HG03460 (cell line): ENCODE measurements around the gene TMEM114.
A peak's percentile ranks its signal among the peaks of the same experiment; 100 is the strongest.
"Not testable (repeated sequence)": the region's sequence is repeated elsewhere in the genome, so short reads cannot be mapped to it uniquely, and the experiment has no call there.

Source experiments
- ATAC-seq: cut with Tn5 transposase; IDR thresholded peaks from one replicate; pipeline ENCODE4 v1.9.1; 2021; ENCODE audit not compliant: unreplicated experiment

TMEM114 gene

GRCh38 chr16:8576141-8577004 is 13.9 kb downstream of the TMEM114 start:
- no peak for ATAC-seq

- no peak for ATAC-seq
Measured at GRCh38 chr16:8575399-8575798, 14.9 kb downstream of the TMEM114 start.

- no peak for ATAC-seq
Measured at GRCh38 chr16:8572919-8573724, 17.2 kb downstream of the TMEM114 start.

DNA sequence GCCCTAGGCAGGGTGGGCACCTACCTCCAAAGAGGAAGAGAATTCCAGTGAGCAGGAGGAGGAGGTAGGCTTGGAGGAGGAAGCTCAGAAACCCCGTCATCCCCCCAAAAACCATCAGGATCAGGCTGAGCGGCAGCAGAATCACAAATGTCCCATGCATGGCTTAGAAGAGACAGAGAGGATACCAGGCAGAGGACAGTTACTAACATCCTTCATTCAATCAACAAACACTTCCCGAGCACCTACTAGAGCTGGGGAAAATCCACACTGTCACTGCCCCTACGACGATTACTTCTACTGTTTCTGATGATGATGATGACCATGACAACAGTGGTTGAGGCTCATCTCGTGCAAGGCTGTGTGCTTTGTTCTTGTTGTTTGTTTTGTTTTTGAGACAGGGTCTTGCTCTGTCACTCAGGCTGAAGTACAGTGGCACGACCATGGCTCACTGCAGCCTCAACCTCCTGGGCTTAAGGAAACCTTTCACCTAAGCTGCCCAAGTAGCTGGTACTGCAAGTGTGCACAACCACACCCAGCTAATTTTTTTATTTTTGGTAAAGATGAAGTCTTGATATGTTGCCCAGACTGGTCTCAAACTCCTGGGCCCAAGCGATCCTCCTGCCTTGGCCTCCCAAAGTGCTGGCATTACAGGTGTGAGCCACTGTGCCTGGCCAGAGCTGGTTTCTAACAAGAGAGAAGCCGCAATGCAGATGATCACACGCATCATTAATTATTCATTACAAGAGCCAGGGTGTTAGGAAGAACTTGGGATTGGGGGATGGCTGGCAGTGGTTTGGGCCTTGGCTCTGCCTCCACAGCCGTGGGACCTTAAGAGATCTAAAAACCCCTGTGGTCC is 18.0 kb downstream of the TMEM114 start:
- no peak for ATAC-seq

DNA sequence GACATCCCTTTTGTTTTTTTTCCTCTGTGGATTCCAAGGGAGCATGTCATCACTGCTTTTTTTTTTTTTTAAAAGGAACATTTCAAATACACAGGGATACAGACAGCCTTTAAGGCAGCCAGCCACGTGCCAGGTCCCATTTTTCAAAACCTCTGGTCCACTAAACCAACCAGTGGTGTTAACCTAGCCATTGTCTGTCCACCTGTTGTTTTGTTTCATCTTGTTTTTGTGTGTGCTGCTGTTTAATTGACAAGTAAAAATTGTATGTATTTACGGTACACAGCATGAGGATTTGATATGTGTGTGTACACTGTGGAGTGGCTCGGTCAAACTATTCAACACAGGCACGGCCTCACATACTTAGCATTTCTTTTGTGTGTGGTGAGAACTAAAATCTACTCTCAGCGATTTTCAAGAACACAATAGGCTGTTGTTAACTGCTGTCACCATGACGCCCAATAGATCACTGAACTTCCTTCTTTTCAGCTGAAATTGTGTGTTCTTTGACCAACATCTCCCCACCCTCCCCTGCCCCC is 19.2 kb downstream of the TMEM114 start:
- no peak for ATAC-seq

DNA sequence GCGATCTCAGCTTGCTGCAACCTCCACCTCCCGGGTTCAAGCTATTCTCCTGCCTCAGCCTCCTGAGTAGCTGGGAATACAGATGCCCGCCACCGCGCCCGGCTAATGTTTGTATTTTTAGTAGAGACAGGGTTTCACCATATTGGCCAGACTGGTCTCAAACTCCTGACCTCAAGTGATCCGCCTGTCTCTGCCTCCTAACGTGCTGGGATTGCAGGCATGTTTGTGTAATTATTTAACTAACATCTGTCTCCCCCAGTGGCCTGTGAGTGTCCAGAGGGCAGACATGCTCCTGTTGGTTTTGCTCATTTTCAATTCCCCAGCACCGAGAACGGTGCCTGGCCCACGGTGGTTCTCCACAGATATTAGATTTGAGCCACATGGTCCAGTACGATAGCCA is 19.9 kb downstream of the TMEM114 start:
- ATAC-seq, result not testable (repeated sequence)

- ATAC-seq, result no peak
Measured at GRCh38 chr16:8569650-8570346, 20.5 kb downstream of the TMEM114 start.

GRCh38 chr16:8568231-8568617 is 22.1 kb downstream of the TMEM114 start:
- ATAC-seq, result no peak

DNA sequence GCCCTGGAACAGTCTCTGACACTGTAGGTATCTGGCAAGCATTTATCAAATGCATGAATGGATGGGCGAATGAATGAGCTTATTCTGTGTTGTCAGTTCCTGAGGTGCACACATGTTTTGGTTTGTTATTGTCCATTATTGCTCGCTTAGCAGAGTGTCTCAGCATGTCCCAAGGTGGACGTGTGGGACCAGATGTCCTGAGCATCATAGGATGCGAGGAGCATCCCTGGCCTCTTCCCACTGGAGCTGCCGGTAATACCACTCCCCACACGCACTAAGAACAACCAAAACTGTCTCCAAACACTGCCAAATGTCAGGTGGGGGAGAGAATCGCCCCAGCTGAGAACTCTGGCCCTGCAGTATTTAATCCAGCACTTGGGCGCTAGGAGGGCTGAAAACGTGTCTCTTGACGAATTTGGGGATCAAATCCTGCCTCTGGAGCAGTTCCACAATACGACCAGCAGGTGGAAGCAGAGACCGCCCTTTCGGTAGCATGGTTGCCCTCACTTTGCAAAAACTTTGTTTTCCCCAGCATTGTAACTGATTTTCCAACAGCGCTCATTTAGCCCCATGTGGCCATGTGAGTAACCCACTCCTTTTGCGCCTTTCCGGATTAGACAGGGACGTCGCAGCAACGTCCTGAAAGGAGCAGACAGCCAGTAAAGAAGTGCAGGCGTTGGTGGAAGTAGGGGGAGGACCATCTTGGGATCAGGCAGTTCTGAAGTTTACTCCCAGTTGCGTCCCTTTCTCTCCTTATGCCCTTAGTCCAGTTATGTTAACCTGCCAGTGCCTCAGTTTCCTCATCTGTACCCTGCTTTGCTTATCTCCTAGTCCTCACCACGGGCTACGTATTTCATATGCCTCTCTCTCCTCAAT is 22.7 kb downstream of the TMEM114 start:
- peak; percentile 83 for ATAC-seq

DNA sequence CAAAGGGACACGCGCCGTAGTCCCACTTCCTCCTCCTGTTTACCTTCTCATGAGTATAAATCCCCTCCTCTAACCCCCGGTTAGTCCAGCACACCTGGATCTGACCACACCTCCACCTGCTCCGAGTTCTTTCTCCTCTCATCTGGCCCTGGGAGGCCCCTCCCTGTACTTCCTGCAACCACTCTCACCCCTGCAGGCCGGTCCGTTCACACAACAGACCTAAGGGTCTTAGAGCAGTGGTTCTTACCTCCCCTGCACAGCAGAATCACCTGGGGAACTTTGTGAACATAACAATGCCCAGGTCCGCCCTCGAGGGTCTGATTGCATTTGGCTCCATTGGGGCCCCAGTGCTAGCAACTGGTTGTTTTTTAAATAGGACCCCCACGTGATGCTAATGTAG is 24.8 kb downstream of the TMEM114 start:
- no peak for ATAC-seq

DNA sequence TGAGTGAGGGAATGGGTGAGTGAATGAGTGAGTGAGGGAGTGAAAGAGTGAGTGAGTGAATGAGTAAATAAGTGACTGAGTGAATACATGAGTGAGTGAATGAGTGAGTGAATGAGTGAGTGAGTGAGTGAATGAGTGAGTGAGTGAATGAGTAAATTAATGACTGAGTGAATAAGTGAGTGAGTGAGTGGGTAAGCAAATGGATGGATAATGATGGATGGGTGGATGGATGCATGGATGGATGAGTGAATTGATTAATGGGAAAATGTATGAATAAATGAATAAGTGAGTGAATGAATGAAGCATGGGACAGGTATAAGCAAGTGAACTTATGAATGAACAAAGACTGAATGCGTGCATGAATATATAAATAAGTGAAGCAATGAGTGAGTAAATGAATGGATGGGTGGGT is 25.4 kb downstream of the TMEM114 start:
- no peak for ATAC-seq

- ATAC-seq, result not testable (repeated sequence)
Measured at GRCh38 chr16:8563944-8564540, 26.3 kb downstream of the TMEM114 start.

DNA sequence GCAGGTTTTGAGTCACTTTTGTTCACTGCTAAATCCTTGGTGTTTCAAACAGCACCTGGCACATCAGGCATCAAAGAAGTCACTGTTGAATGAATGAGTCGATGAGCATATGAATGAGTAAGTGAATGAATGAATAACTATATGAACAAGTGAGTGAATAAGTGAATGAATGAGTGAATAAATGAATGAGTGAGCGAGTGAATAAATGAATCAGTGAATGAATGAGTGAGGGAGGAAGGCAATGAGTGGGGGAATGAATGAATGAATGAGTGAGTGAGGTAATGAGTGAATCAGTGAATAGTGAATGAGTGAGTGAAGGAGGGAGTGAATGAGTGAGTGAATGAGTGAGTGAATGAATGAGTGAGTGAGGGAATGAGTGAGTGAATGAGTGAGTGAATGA is 28.8 kb downstream of the TMEM114 start:
- no peak for ATAC-seq

DNA sequence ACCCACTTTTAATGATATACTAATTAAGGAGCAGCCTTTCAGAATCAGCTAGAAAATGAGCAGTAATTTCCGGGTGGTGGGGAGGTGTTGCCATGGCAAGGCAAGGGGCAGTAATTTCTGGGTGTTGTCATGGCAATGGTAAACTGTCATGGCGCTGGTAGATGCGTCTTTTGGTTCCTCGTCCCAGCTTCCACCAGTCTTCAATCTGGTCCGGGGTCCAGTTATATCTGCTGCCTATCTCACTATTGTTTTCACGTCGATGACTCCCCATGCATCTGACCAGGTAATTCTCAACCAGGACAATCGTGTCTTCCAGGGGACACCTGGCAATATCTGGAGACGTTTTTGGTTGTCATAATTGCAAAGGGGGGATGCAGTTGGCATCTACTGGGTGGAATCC is 34.9 kb downstream of the TMEM114 start:
- ATAC-seq, result no peak

DNA sequence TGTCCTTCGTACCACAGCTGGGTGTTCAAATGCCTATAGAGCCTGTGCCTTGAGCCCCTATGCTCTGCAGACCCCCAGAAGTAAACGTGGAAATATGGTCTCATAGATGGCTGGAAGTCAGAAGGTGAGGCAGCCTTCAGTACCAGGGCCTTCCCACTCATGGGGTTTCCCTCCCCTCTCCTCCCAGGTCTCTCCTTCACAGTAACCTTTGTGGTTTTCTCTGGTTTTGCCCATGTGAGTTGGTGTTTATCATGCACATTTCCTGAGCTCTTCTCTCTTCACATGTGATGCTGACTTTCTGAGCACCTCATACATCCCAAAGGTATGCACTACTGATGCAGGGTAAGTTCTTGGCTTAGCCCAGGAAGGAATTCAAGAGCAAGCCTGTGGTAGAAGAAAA is 35.4 kb downstream of the TMEM114 start:
- ATAC-seq, result no peak

DNA sequence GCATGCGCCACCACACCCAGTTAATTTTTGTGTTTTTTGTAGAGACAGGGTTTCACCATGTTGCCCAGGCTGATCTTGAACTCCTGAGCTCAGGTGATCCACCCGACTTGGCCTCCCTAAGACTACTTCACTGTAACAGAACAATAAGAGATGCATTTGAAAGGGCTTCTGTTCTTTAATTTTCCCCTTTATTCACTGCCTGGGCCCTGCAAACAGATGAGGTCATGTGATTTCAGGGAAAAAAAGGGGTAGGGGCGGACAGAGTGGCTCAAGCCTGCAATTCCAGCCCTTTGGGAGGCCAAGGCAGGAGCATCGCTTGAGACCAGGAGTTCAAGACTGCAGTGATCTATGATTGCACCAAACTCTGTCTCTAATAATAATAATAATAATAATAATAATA is 36.3 kb downstream of the TMEM114 start:
- no peak for ATAC-seq

GRCh38 chr16:8552487-8553221 is 37.7 kb downstream of the TMEM114 start:
- ATAC-seq, result no peak
